CD8-positive, alpha-beta memory T cell (primary cell): ENCODE measurements around the gene CANT1. TPM values are rescaled to one million over a fixed set of nuclear protein-coding genes. Genes with fewer than 3 reads are reported as not detected.
A peak's percentile ranks its signal among the peaks of the same experiment; 100 is the strongest.

Experiments
- CTCF ChIA-PET: fragments of 350-600 bp; sonication (Branson Sonifier 250); formaldehyde crosslinking; loops from one replicate; lab custom pipeline; 2021; ENCODE audit warnings: antibody characterized with exemption; lab: Charles Lee
- POLR2A ChIA-PET: fragments of 350-600 bp; sonication (Branson Sonifier 250); formaldehyde crosslinking; loops from one replicate; lab custom pipeline; 2021; ENCODE audit warnings: antibody characterized with exemption; lab: Charles Lee
- DNase-seq, 5 donors: peaks; one replicate each; pipeline versions ENCODE4 v3.0.0 to v3.0.0-alpha.2; 2020 to 2022; ENCODE audit warnings: mixed read lengths in 1 of 5
- H3K27ac ChIP-seq: one replicate; pipeline ENCODE4 v1.7.0; 2013; ENCODE audit warnings: low read depth, mild to moderate bottlenecking, low read length, moderate library complexity
- H3K27me3 ChIP-seq: 2 replicates; pipeline ENCODE4 v1.7.0; 2013; ENCODE audit warnings: low read length, mild to moderate bottlenecking; ENCODE audit not compliant: insufficient read depth, poor library complexity, severe bottlenecking
- H3K36me3 ChIP-seq: 2 replicates; pipeline ENCODE4 v1.7.0; 2013; ENCODE audit warnings: mild to moderate bottlenecking, low read length, moderate library complexity; ENCODE audit not compliant: insufficient read depth
- H3K4me1 ChIP-seq: 2 replicates; pipeline ENCODE4 v1.7.0; 2013; ENCODE audit warnings: mild to moderate bottlenecking, low read length, moderate library complexity; ENCODE audit not compliant: insufficient read depth
- H3K4me3 ChIP-seq: 2 replicates; pipeline ENCODE4 v1.7.0; 2013; ENCODE audit warnings: mild to moderate bottlenecking, low read length
- H3K9me3 ChIP-seq: 2 replicates; pipeline ENCODE4 v1.7.0; 2013; ENCODE audit warnings: mild to moderate bottlenecking, low read length
- H3K27ac Mint-ChIP-seq, 8 donors: one replicate each; pipeline ENCODE4 v1.8.0; 2020 to 2021; ENCODE audit warnings: mixed read lengths in 8 of 8, mild to moderate bottlenecking in 6 of 8, inconsistent platforms in 3 of 8, moderate library complexity in 3 of 8
- H3K27me3 Mint-ChIP-seq, 2 donors: one replicate each; pipeline ENCODE4 v1.8.0; 2020 to 2021; ENCODE audit warnings: mixed read lengths in 2 of 2, mild to moderate bottlenecking in 1 of 2, moderate library complexity in 1 of 2
- H3K36me3 Mint-ChIP-seq, 3 donors: one replicate each; pipeline ENCODE4 v1.8.0; 2020 to 2021; ENCODE audit warnings: mixed read lengths in 3 of 3, inconsistent platforms in 1 of 3, mild to moderate bottlenecking in 1 of 3
- H3K4me1 Mint-ChIP-seq, 3 donors: one replicate each; pipeline ENCODE4 v1.8.0; 2020 to 2021; ENCODE audit warnings: mixed read lengths in 3 of 3, inconsistent platforms in 1 of 3, mild to moderate bottlenecking in 1 of 3
- H3K4me3 Mint-ChIP-seq, 7 donors: one replicate each; pipeline ENCODE4 v1.8.0; 2020 to 2021; ENCODE audit warnings: mixed read lengths in 7 of 7, mild to moderate bottlenecking in 6 of 7, moderate library complexity in 4 of 7, inconsistent platforms in 2 of 7
- H3K9me3 Mint-ChIP-seq, 5 donors: one replicate each; pipeline ENCODE4 v1.8.0; 2020 to 2022; ENCODE audit warnings: mixed read lengths in 5 of 5, mild to moderate bottlenecking in 3 of 5, moderate library complexity in 2 of 5, inconsistent platforms in 1 of 5
- polyA plus RNA-seq: library from polyadenylated mRNA; unstranded; fragments of 300-500 nt; fragmentation: Illumina TruSeq; gene quantifications from one replicate; pipeline ENCODE4 v1.2.3, GENCODE V29; 2021
- total RNA-seq, 2 experiments: library from RNA; stranded (reverse); gene quantifications; one replicate each; pipeline ENCODE4 v1.2.3, GENCODE V29; 2021

CANT1 gene
- total and polyA plus RNA-seq, 3 experiments from 2014 or later = 13.4 to 47.3 (median 45.5) TPM

- Mint-ChIP-seq H3K27me3 (peaks cover 2 to 3% of the 10 kb centered on the region in 2 donors), H3K36me3 (no peaks in the 10 kb centered on the region), H3K27ac (no peak overlapping the region), H3K4me3 (no peak overlapping the region), H3K4me1 (peaks cover 5 to 22% (median 16%) of the 10 kb centered on the region in 3 donors), H3K9me3 (no peaks in the 10 kb centered on the region)
- CTCF ChIA-PET = interaction anchor here (1.4 to 3.3 kb wide), 3 partner anchors 9 to 15 kb away, joined by 4 to 12 read pairs (median 5); no protein-coding TSS in a partner anchor
- POLR2A ChIA-PET = no interaction called here
- DNase-seq = no peak
- Histone ChIP-seq H3K4me1 (peaks cover 7% of the 10 kb centered on the region), H3K27me3 (no peaks in the 10 kb centered on the region), H3K4me3 (no peak overlapping the region), H3K27ac (no peak overlapping the region), H3K9me3 (no peaks in the 10 kb centered on the region), H3K36me3 (no peaks in the 10 kb centered on the region)
These were observed 28.3 kb downstream of the CANT1 start for GRCh38 chr17:78981010-78981888.

- H3K27ac Mint-ChIP-seq = no peak overlapping the region
- H3K27me3 Mint-ChIP-seq = peaks cover 2 to 3% of the 10 kb centered on the region in 2 donors
These were observed 29.0 kb downstream of the CANT1 start for GRCh38 chr17:78980624-78980972.

GRCh38 chr17:78979780-78980623 is 29.6 kb downstream of the CANT1 start, which contains the start of gene LGALS3BP:
Gene LGALS3BP, minus strand, starts transcription at chr17:78979923. Its CDS starts 2,732 bp downstream, at chr17:78977191.
- no peaks in the 10 kb centered on the region for H3K27me3 ChIP-seq
- no peaks in the 10 kb centered on the region for H3K9me3 ChIP-seq
- peak within 1 kb of the TSS; percentile 58 for H3K4me3 ChIP-seq
- Mint-ChIP-seq H3K4me3 (peak within 1 kb of the TSS; percentile 42 to 78 (median 61)), H3K27me3 (peaks cover 2 to 3% of the 10 kb centered on the region in 2 donors), H3K4me1 (peaks cover 0 to 15% (median 10%) of the 10 kb centered on the region in 3 donors), H3K27ac (peak within 1 kb of the TSS in 5 of 8 donors; percentile 10 to 86 (median 69)), H3K9me3 (no peaks in the 10 kb centered on the region), H3K36me3 (no peaks in the 10 kb centered on the region)
- H3K36me3 ChIP-seq = no peaks in the 10 kb centered on the region
- H3K4me1 ChIP-seq = peaks cover 3% of the 10 kb centered on the region
- POLR2A ChIA-PET = no interaction called here
- CTCF ChIA-PET = interaction anchor here (1.6 to 3.3 kb wide), 2 partner anchors 9 to 16 kb away, joined by 5 to 12 read pairs; no protein-coding TSS in a partner anchor
- DNase-seq = peak in 2 of 5 donors; percentile 44 to 52
- no peak within 1 kb of the TSS for H3K27ac ChIP-seq

More at GRCh38 chr17:78980624-78980972, 29.0 kb downstream of the CANT1 start:
- CTCF ChIA-PET = interaction anchor here (1.6 to 3.3 kb wide), 2 partner anchors 9 to 16 kb away, joined by 5 to 12 read pairs; no protein-coding TSS in a partner anchor
- H3K4me1 Mint-ChIP-seq = peaks cover 0 to 16% (median 10%) of the 10 kb centered on the region in 3 donors
- Histone ChIP-seq H3K9me3 (no peaks in the 10 kb centered on the region), H3K4me1 (peaks cover 3% of the 10 kb centered on the region), H3K27ac (no peak overlapping the region), H3K36me3 (no peaks in the 10 kb centered on the region), H3K4me3 (no peak overlapping the region), H3K27me3 (no peaks in the 10 kb centered on the region)
- no peaks in the 10 kb centered on the region for H3K36me3 Mint-ChIP-seq
- POLR2A ChIA-PET = no interaction called here
- H3K4me3 Mint-ChIP-seq = peak overlapping the region in 1 of 7 donors; percentile 48
- DNase-seq = no peak
- H3K9me3 Mint-ChIP-seq = no peaks in the 10 kb centered on the region

GRCh38 chr17:78977997-78978973 is 31.3 kb downstream of the CANT1 start:
- H3K27me3 ChIP-seq = no peaks in the 10 kb centered on the region
- Mint-ChIP-seq H3K27ac (peak overlapping the region in 1 of 8 donors; percentile 64), H3K4me1 (peaks cover 0 to 15% (median 10%) of the 10 kb centered on the region in 3 donors), H3K27me3 (peaks cover 2 to 3% of the 10 kb centered on the region in 2 donors), H3K4me3 (peak overlapping the region in 2 of 7 donors; percentile 15 to 34), H3K36me3 (no peaks in the 10 kb centered on the region), H3K9me3 (no peaks in the 10 kb centered on the region)
- peaks cover 3% of the 10 kb centered on the region for H3K4me1 ChIP-seq
- no peaks in the 10 kb centered on the region for H3K9me3 ChIP-seq
- POLR2A ChIA-PET = no interaction called here
- H3K27ac ChIP-seq = no peak overlapping the region
- no peak overlapping the region for H3K4me3 ChIP-seq
- no peaks in the 10 kb centered on the region for H3K36me3 ChIP-seq
- CTCF ChIA-PET = interaction anchor here (1.3 to 3.3 kb wide), 2 partner anchors 7 to 112 kb away, joined by 5 to 12 read pairs; no protein-coding TSS in a partner anchor
- DNase-seq = no peak

GRCh38 chr17:78977681-78977943 is 32.0 kb downstream of the CANT1 start:
- no peaks in the 10 kb centered on the region for H3K27me3 ChIP-seq
- H3K27ac ChIP-seq = no peak overlapping the region
- Mint-ChIP-seq H3K27me3 (peaks cover 0 to 3% of the 10 kb centered on the region in 2 donors), H3K27ac (no peak overlapping the region), H3K9me3 (no peaks in the 10 kb centered on the region), H3K4me3 (peak overlapping the region in 1 of 7 donors; percentile 41), H3K4me1 (peaks cover 0 to 15% (median 10%) of the 10 kb centered on the region in 3 donors), H3K36me3 (no peaks in the 10 kb centered on the region)
- H3K4me1 ChIP-seq = peaks cover 3% of the 10 kb centered on the region
- no peak for DNase-seq
- H3K9me3 ChIP-seq = no peaks in the 10 kb centered on the region
- POLR2A ChIA-PET = no interaction called here
- CTCF ChIA-PET = no interaction called here
- H3K4me3 ChIP-seq = no peak overlapping the region
- no peaks in the 10 kb centered on the region for H3K36me3 ChIP-seq

- H3K4me1 ChIP-seq = peaks cover 3% of the 10 kb centered on the region
- CTCF ChIA-PET = no interaction called here
- H3K27ac ChIP-seq = no peak overlapping the region
- H3K27ac Mint-ChIP-seq = no peak overlapping the region
- no peak for DNase-seq
- peaks cover 0 to 3% of the 10 kb centered on the region in 2 donors for H3K27me3 Mint-ChIP-seq
- no peaks in the 10 kb centered on the region for H3K9me3 ChIP-seq
- H3K4me3 Mint-ChIP-seq = peak overlapping the region in 1 of 7 donors; percentile 41
- H3K9me3 Mint-ChIP-seq = no peaks in the 10 kb centered on the region
- no peak overlapping the region for H3K4me3 ChIP-seq
- H3K36me3 Mint-ChIP-seq = no peaks in the 10 kb centered on the region
- peaks cover 0 to 15% (median 10%) of the 10 kb centered on the region in 3 donors for H3K4me1 Mint-ChIP-seq
- POLR2A ChIA-PET = no interaction called here
- no peaks in the 10 kb centered on the region for H3K36me3 ChIP-seq
- H3K27me3 ChIP-seq = no peaks in the 10 kb centered on the region
These were observed 32.5 kb downstream of the CANT1 start for GRCh38 chr17:78976907-78977680.
